ENCODE measurements around the gene TAS2R9. TPM values are rescaled to one million over a fixed set of nuclear protein-coding genes. Genes with fewer than 3 reads are reported as not detected.

Gene TAS2R9
- polyA plus RNA-seq (2013, experiment 1 of 2) = not detected
- polyA plus RNA-seq (2013, experiment 2 of 2) = not detected

GRCh38 chr12:10810068-10810467, at the start of gene TAS2R9:
Gene TAS2R9, minus strand, starts transcription at chr12:10810168. Its CDS starts 93 bp downstream, at chr12:10810075.
- Histone ChIP-seq H3K9me3 (ENCODE audit: insufficient read depth, low read depth, low read length) (no peaks in the 10 kb centered on the region), H3K4me1 (ENCODE audit: insufficient read depth, low read length) (peaks cover 9% of the 10 kb centered on the region; the same call in 1 of the 2 replicates), H3K9ac (ENCODE audit: low read depth, low read length) (no peak within 1 kb of the TSS), H3K27ac (ENCODE audit: low read depth, low read length) (no peak within 1 kb of the TSS), H3K4me3 (ENCODE audit: low read length) (no peak within 1 kb of the TSS), H3K36me3 (ENCODE audit: insufficient read depth, low read length) (no peaks in the 10 kb centered on the region), H3K27me3 (ENCODE audit: insufficient read depth, low read length) (no peaks in the 10 kb centered on the region)

- 94% methylated on average over 2 of the region's 2 CpGs for WGBS
- Histone ChIP-seq H3K27me3 (ENCODE audit: insufficient read depth, low read length) (no peaks in the 10 kb centered on the region), H3K27ac (ENCODE audit: low read depth, low read length) (no peak overlapping the region), H3K36me3 (ENCODE audit: insufficient read depth, low read length) (peaks cover 11% of the 10 kb centered on the region; the same call in 1 of the 2 replicates), H3K4me3 (ENCODE audit: low read length) (no peak overlapping the region), H3K9me3 (ENCODE audit: insufficient read depth, low read depth, low read length) (peaks cover 30% of the 10 kb centered on the region), H3K4me1 (ENCODE audit: insufficient read depth, low read length) (no peaks in the 10 kb centered on the region), H3K9ac (ENCODE audit: low read depth, low read length) (no peak overlapping the region)
Observed at GRCh38 chr12:10855807-10856206, 45.8 kb upstream of the TAS2R9 start.

- H3K36me3 ChIP-seq (ENCODE audit: insufficient read depth, low read length) = peaks cover 11% of the 10 kb centered on the region; the same call in 1 of the 2 replicates
- peaks cover 30% of the 10 kb centered on the region for H3K9me3 ChIP-seq (ENCODE audit: insufficient read depth, low read depth, low read length)
- no peak overlapping the region for H3K9ac ChIP-seq (ENCODE audit: low read depth, low read length)
- no peak overlapping the region for H3K27ac ChIP-seq (ENCODE audit: low read depth, low read length)
- H3K27me3 ChIP-seq (ENCODE audit: insufficient read depth, low read length) = no peaks in the 10 kb centered on the region
- H3K4me1 ChIP-seq (ENCODE audit: insufficient read depth, low read length) = no peaks in the 10 kb centered on the region
- 86% methylated on average over 2 of the region's 2 CpGs for WGBS
- H3K4me3 ChIP-seq (ENCODE audit: low read length) = no peak overlapping the region
Observed at GRCh38 chr12:10853776-10854175, 43.8 kb upstream of the TAS2R9 start.

- H3K36me3 ChIP-seq (ENCODE audit: insufficient read depth, low read length) = peaks cover 11% of the 10 kb centered on the region; the same call in 1 of the 2 replicates
- no peaks in the 10 kb centered on the region for H3K27me3 ChIP-seq (ENCODE audit: insufficient read depth, low read length)
- WGBS = 94% methylated on average over 4 of the region's 4 CpGs
- H3K4me1 ChIP-seq (ENCODE audit: insufficient read depth, low read length) = no peaks in the 10 kb centered on the region
- no peak overlapping the region for H3K4me3 ChIP-seq (ENCODE audit: low read length)
- no peak overlapping the region for H3K27ac ChIP-seq (ENCODE audit: low read depth, low read length)
- no peak overlapping the region for H3K9ac ChIP-seq (ENCODE audit: low read depth, low read length)
- peaks cover 13% of the 10 kb centered on the region for H3K9me3 ChIP-seq (ENCODE audit: insufficient read depth, low read depth, low read length)
Observed at GRCh38 chr12:10851243-10851858, 41.4 kb upstream of the TAS2R9 start.

- Histone ChIP-seq H3K27me3 (ENCODE audit: insufficient read depth, low read length) (no peaks in the 10 kb centered on the region), H3K9ac (ENCODE audit: low read depth, low read length) (no peak within 1 kb of the TSS), H3K4me3 (ENCODE audit: low read length) (no peak within 1 kb of the TSS), H3K27ac (ENCODE audit: low read depth, low read length) (no peak within 1 kb of the TSS), H3K9me3 (ENCODE audit: insufficient read depth, low read depth, low read length) (no peaks in the 10 kb centered on the region), H3K4me1 (ENCODE audit: insufficient read depth, low read length) (0 out of 2 replicates have a peak, but pooled peaks cover 4% of the 10 kb centered on the region), H3K36me3 (ENCODE audit: insufficient read depth, low read length) (peaks cover 6% of the 10 kb centered on the region; the same call in 1 of the 2 replicates)
- WGBS = 93% methylated on average over 4 of the region's 4 CpGs
Observed at GRCh38 chr12:10849425-10849878, 39.5 kb upstream of the TAS2R9 start, which contains the start of gene PRR4. Gene PRR4, minus strand, starts transcription at chr12:10849475. Its CDS starts 38 bp downstream, at chr12:10849437.

GRCh38 chr12:10847744-10848143, 37.8 kb upstream of the TAS2R9 start:
- Histone ChIP-seq H3K27ac (ENCODE audit: low read depth, low read length) (no peak overlapping the region), H3K4me3 (ENCODE audit: low read length) (no peak overlapping the region), H3K9me3 (ENCODE audit: insufficient read depth, low read depth, low read length) (no peaks in the 10 kb centered on the region), H3K27me3 (ENCODE audit: insufficient read depth, low read length) (no peaks in the 10 kb centered on the region), H3K36me3 (ENCODE audit: insufficient read depth, low read length) (peaks cover 6% of the 10 kb centered on the region; the same call in 1 of the 2 replicates), H3K9ac (ENCODE audit: low read depth, low read length) (no peak overlapping the region), H3K4me1 (ENCODE audit: insufficient read depth, low read length) (peaks cover 9% of the 10 kb centered on the region; the same call in 1 of the 2 replicates)
- WGBS = 36% methylated on average over 2 of the region's 2 CpGs

GRCh38 chr12:10842862-10843261, 32.9 kb upstream of the TAS2R9 start:
- Histone ChIP-seq H3K9me3 (ENCODE audit: insufficient read depth, low read depth, low read length) (no peaks in the 10 kb centered on the region), H3K4me3 (ENCODE audit: low read length) (no peak overlapping the region), H3K36me3 (ENCODE audit: insufficient read depth, low read length) (peaks cover 6% of the 10 kb centered on the region; the same call in 1 of the 2 replicates), H3K9ac (ENCODE audit: low read depth, low read length) (no peak overlapping the region), H3K4me1 (ENCODE audit: insufficient read depth, low read length) (peaks cover 9% of the 10 kb centered on the region; the same call in 1 of the 2 replicates), H3K27me3 (ENCODE audit: insufficient read depth, low read length) (no peaks in the 10 kb centered on the region), H3K27ac (ENCODE audit: low read depth, low read length) (no peak overlapping the region)
- 93% methylated on average over 2 of the region's 2 CpGs for WGBS

- H3K27me3 ChIP-seq (ENCODE audit: insufficient read depth, low read length) = no peaks in the 10 kb centered on the region
- no peak overlapping the region for H3K9ac ChIP-seq (ENCODE audit: low read depth, low read length)
- no peaks in the 10 kb centered on the region for H3K9me3 ChIP-seq (ENCODE audit: insufficient read depth, low read depth, low read length)
- H3K4me3 ChIP-seq (ENCODE audit: low read length) = no peak overlapping the region
- no peaks in the 10 kb centered on the region for H3K4me1 ChIP-seq (ENCODE audit: insufficient read depth, low read length)
- H3K27ac ChIP-seq (ENCODE audit: low read depth, low read length) = no peak overlapping the region
- H3K36me3 ChIP-seq (ENCODE audit: insufficient read depth, low read length) = no peaks in the 10 kb centered on the region
- WGBS = 74% methylated on average over 2 of the region's 3 CpGs
Observed at GRCh38 chr12:10838461-10838860, 28.5 kb upstream of the TAS2R9 start.

- Histone ChIP-seq H3K27ac (ENCODE audit: low read depth, low read length) (no peak overlapping the region), H3K27me3 (ENCODE audit: insufficient read depth, low read length) (no peaks in the 10 kb centered on the region), H3K4me3 (ENCODE audit: low read length) (no peak overlapping the region), H3K9me3 (ENCODE audit: insufficient read depth, low read depth, low read length) (no peaks in the 10 kb centered on the region), H3K36me3 (ENCODE audit: insufficient read depth, low read length) (no peaks in the 10 kb centered on the region), H3K4me1 (ENCODE audit: insufficient read depth, low read length) (no peaks in the 10 kb centered on the region), H3K9ac (ENCODE audit: low read depth, low read length) (no peak overlapping the region)
- 97% methylated on average over 1 of the region's 1 CpG for WGBS
Observed at GRCh38 chr12:10829994-10830393, 20.0 kb upstream of the TAS2R9 start.

- no peak within 1 kb of the TSS for H3K4me3 ChIP-seq (ENCODE audit: low read length)
- WGBS = 95% methylated on average over 3 of the region's 3 CpGs
Observed at GRCh38 chr12:10826258-10826657, 16.3 kb upstream of the TAS2R9 start, which contains the start of gene TAS2R10. Gene TAS2R10, minus strand, starts transcription at chr12:10826358. Its CDS starts 89 bp downstream, at chr12:10826269.

GRCh38 chr12:10824957-10825356, 15.0 kb upstream of the TAS2R9 start:
- no peak overlapping the region for H3K27ac ChIP-seq (ENCODE audit: low read depth, low read length)
- no peaks in the 10 kb centered on the region for H3K27me3 ChIP-seq (ENCODE audit: insufficient read depth, low read length)
- no peaks in the 10 kb centered on the region for H3K4me1 ChIP-seq (ENCODE audit: insufficient read depth, low read length)
- H3K36me3 ChIP-seq (ENCODE audit: insufficient read depth, low read length) = no peaks in the 10 kb centered on the region
- no peak overlapping the region for H3K4me3 ChIP-seq (ENCODE audit: low read length)
- 85% methylated on average over 3 of the region's 3 CpGs for WGBS
- H3K9me3 ChIP-seq (ENCODE audit: insufficient read depth, low read depth, low read length) = no peaks in the 10 kb centered on the region
- H3K9ac ChIP-seq (ENCODE audit: low read depth, low read length) = no peak overlapping the region

More at GRCh38 chr12:10826258-10826657, 16.3 kb upstream of the TAS2R9 start, which contains the start of gene TAS2R10:
- Histone ChIP-seq H3K9me3 (ENCODE audit: insufficient read depth, low read depth, low read length) (no peaks in the 10 kb centered on the region), H3K27ac (ENCODE audit: low read depth, low read length) (no peak within 1 kb of the TSS), H3K4me1 (ENCODE audit: insufficient read depth, low read length) (no peaks in the 10 kb centered on the region), H3K9ac (ENCODE audit: low read depth, low read length) (no peak within 1 kb of the TSS), H3K36me3 (ENCODE audit: insufficient read depth, low read length) (no peaks in the 10 kb centered on the region), H3K27me3 (ENCODE audit: insufficient read depth, low read length) (no peaks in the 10 kb centered on the region)

Data from HUES64 (cell line).